Muscle layer of duodenum (tissue), 2 donors: Measurements from ENCODE around the gene DDX6.
A peak's percentile ranks its signal among the peaks of the same experiment; 100 is the strongest.
"Not testable (repeated sequence)": the region's sequence is repeated elsewhere in the genome, so short reads cannot be mapped to it uniquely, and the experiment has no call there.

Experiments used
- H3K27ac ChIP-seq: one replicate; pipeline ENCODE4 v1.7.0; 2013; ENCODE audit warnings: mild to moderate bottlenecking, low read length
- H3K27me3 ChIP-seq: one replicate; pipeline ENCODE4 v1.7.0; 2013; ENCODE audit warnings: low read depth, mild to moderate bottlenecking, control low read depth, low read length
- H3K36me3 ChIP-seq, 2 donors: one replicate each; pipeline ENCODE4 v1.7.0; 2013; ENCODE audit warnings: low read length in 2 of 2, control low read depth in 1 of 2, mild to moderate bottlenecking in 1 of 2; ENCODE audit not compliant: insufficient read depth in 2 of 2, control insufficient read depth in 1 of 2
- H3K4me1 ChIP-seq, 2 donors: one replicate each; pipeline ENCODE4 v1.7.0; 2013; ENCODE audit warnings: low read length in 2 of 2, mild to moderate bottlenecking in 2 of 2, control low read depth in 1 of 2, moderate library complexity in 1 of 2; ENCODE audit not compliant: insufficient read depth in 2 of 2, control insufficient read depth in 1 of 2
- H3K4me3 ChIP-seq, 2 donors: one replicate each; pipeline ENCODE4 v1.7.0; 2013; ENCODE audit warnings: low read length in 2 of 2, low read depth in 1 of 2, mild to moderate bottlenecking in 1 of 2
- H3K9me3 ChIP-seq, 2 donors: one replicate each; pipeline ENCODE4 v1.7.0; 2013; ENCODE audit warnings: low read length in 2 of 2, control low read depth in 1 of 2, mild to moderate bottlenecking in 1 of 2; ENCODE audit not compliant: control insufficient read depth in 1 of 2
- donor health status: healthy.

DDX6 gene

GRCh38 chr11:118791111-118791960 is at the start of gene DDX6:
Gene DDX6 (minus strand): TSS chr11:118791164. CDS start chr11:118786251, 4,913 bp downstream.
- Histone ChIP-seq H3K4me1 (peaks cover 0 to 22% of the 10 kb centered on the region in 2 donors), H3K9me3 (no peaks in the 10 kb centered on the region), H3K4me3 (peak within 1 kb of the TSS; percentile 89 to 95)

GRCh38 chr11:118838905-118839553 is 48.1 kb upstream of the DDX6 start:
- Histone ChIP-seq H3K27ac (no peak overlapping the region), H3K9me3 (no peaks in the 10 kb centered on the region), H3K4me1 (peaks cover 0 to 4% of the 10 kb centered on the region in 2 donors), H3K27me3 (no peaks in the 10 kb centered on the region), H3K4me3 (no peak overlapping the region), H3K36me3 (no peaks in the 10 kb centered on the region)

More at GRCh38 chr11:118791111-118791960, at the start of gene DDX6:
- Histone ChIP-seq H3K36me3 (peaks cover 0 to 12% of the 10 kb centered on the region in 2 donors), H3K27me3 (no peaks in the 10 kb centered on the region), H3K27ac (peak within 1 kb of the TSS; percentile 100)

DNA sequence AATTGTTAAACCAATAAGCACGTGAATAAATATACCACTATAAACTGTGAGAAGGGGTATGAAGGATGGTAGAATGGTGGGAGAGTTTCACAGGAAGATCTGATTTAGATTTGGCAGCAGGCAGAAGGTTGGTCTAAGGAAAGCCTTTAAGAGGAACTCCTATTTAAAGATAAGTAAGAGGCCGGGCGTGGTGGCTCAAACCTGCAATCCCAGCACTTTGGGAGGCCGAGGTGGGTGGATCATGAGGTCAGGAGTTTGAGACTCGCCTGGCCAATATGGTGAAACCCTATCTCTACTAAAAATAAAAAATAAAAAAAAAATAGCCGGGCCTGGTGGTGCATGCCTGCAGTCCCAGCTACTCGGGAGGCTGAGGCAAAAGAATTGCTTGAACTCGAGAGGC is 46.9 kb upstream of the DDX6 start:
- Histone ChIP-seq H3K4me3 (no peak overlapping the region), H3K36me3 (no peaks in the 10 kb centered on the region), H3K27me3 (no peaks in the 10 kb centered on the region), H3K4me1 (peaks cover 0 to 4% of the 10 kb centered on the region in 2 donors), H3K9me3 (no peaks in the 10 kb centered on the region), H3K27ac (no peak overlapping the region)

GRCh38 chr11:118834427-118835028 is 43.6 kb upstream of the DDX6 start:
- H3K27ac ChIP-seq: no peak overlapping the region
- no peak overlapping the region for H3K4me3 ChIP-seq
- H3K4me1 ChIP-seq: no peaks in the 10 kb centered on the region
- H3K36me3 ChIP-seq: no peaks in the 10 kb centered on the region
- no peaks in the 10 kb centered on the region for H3K27me3 ChIP-seq
- no peaks in the 10 kb centered on the region for H3K9me3 ChIP-seq

GRCh38 chr11:118827118-118827517 is 36.2 kb upstream of the DDX6 start:
- Histone ChIP-seq H3K27me3 (no peaks in the 10 kb centered on the region), H3K4me1 (no peaks in the 10 kb centered on the region), H3K4me3 (no peak overlapping the region), H3K9me3 (no peaks in the 10 kb centered on the region), H3K36me3 (no peaks in the 10 kb centered on the region), H3K27ac (no peak overlapping the region)

- H3K36me3 ChIP-seq, H3K27ac ChIP-seq, H3K27me3 ChIP-seq, H3K4me1 ChIP-seq, H3K4me3 ChIP-seq, H3K9me3 ChIP-seq: not testable (repeated sequence)
These were observed 32.1 kb upstream of the DDX6 start for GRCh38 chr11:118822936-118823510.

- Histone ChIP-seq H3K36me3 (no peaks in the 10 kb centered on the region), H3K4me3 (no peak overlapping the region), H3K27me3 (no peaks in the 10 kb centered on the region), H3K9me3 (no peaks in the 10 kb centered on the region), H3K27ac (peak overlapping the region; percentile 16), H3K4me1 (peaks cover 0 to 6% of the 10 kb centered on the region in 2 donors)
These were observed 29.7 kb upstream of the DDX6 start for GRCh38 chr11:118820412-118821357.

GRCh38 chr11:118820025-118820379 is 29.0 kb upstream of the DDX6 start:
- not testable (repeated sequence) for H3K4me1 ChIP-seq, H3K27ac ChIP-seq, H3K27me3 ChIP-seq, H3K4me3 ChIP-seq, H3K9me3 ChIP-seq, H3K36me3 ChIP-seq

DNA sequence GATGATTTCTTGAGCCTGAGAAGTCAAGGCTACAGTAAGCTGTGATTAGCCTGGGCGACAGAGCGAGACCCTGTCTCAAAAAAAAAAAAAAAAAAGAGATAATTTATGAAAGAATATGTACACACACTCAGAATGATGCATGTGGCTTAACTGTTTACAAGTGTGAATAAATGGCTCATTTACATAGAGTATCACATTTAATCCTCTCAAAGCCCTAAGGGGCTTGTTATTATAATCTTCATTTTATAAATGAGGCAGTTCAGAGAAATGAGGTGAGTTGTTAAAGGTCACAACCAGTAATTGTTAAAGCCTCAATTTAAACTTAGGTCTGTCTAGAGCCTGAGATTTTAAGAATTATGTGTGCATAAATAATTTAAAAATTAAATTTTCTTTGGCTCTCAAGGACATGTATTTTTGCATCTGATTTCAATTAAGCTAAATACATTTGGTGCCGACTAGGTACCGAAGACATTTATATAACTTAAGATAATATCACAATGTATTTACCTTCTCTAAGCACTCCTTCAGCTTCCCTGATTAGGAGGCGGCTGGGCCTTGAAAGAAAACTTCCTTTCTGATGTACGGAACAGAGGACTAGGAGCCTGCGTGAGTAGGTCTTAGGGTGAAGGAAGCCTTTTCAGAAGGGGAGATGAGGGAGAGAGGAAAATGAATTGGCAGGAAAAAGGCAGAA is 28.5 kb upstream of the DDX6 start:
- H3K4me3 ChIP-seq: no peak overlapping the region
- H3K9me3 ChIP-seq: no peaks in the 10 kb centered on the region
- H3K36me3 ChIP-seq: no peaks in the 10 kb centered on the region
- no peak overlapping the region for H3K27ac ChIP-seq
- peaks cover 0 to 6% of the 10 kb centered on the region in 2 donors for H3K4me1 ChIP-seq
- no peaks in the 10 kb centered on the region for H3K27me3 ChIP-seq

GRCh38 chr11:118818130-118818529 is 27.2 kb upstream of the DDX6 start:
- Histone ChIP-seq H3K4me3 (no peak overlapping the region), H3K9me3 (no peaks in the 10 kb centered on the region), H3K4me1 (peaks cover 0 to 6% of the 10 kb centered on the region in 2 donors), H3K27ac (no peak overlapping the region), H3K27me3 (no peaks in the 10 kb centered on the region), H3K36me3 (no peaks in the 10 kb centered on the region)
